HepG2 (cell line): ENCODE data around the gene GAPDH. TPM values are rescaled to one million over a fixed set of nuclear protein-coding genes. Genes with fewer than 3 reads are reported as not detected.

Experiments
- CC2D1A ChIP-seq: sonication (generic); formaldehyde crosslinking; IDR thresholded peaks from 2 replicates; pipeline ENCODE4 v1.8.1; 2023; ENCODE audit warnings: mild to moderate bottlenecking, missing genetic modification reagents
- CCAR2 ChIP-seq: fragments of 200-400 bp; formaldehyde crosslinking; optimal IDR thresholded peaks from 2 replicates; pipeline ENCODE3; 2018; ENCODE audit warnings: low read depth, mild to moderate bottlenecking, low read length, moderate library complexity
- CCDC6 ChIP-seq: sonication (generic); formaldehyde crosslinking; IDR thresholded peaks from 2 replicates; pipeline ENCODE4 v1.8.1; 2022; ENCODE audit warnings: mild to moderate bottlenecking, missing genetic modification reagents, moderate library complexity
- FOXK1 ChIP-seq: sonication (generic); formaldehyde crosslinking; IDR thresholded peaks from 2 replicates; pipeline ENCODE4 v1.4.0; 2020; ENCODE audit warnings: low read depth, missing genetic modification reagents, borderline replicate concordance
- GABPB1 ChIP-seq: IDR thresholded peaks from 2 replicates; pipeline ENCODE4 v1.6.1; 2016; ENCODE audit warnings: mild to moderate bottlenecking, missing genetic modification reagents, moderate library complexity, missing compliant biosample characterization
- HIVEP1 ChIP-seq: sonication (generic); formaldehyde crosslinking; IDR thresholded peaks from 2 replicates; pipeline ENCODE4 v1.4.0; 2020; ENCODE audit warnings: mild to moderate bottlenecking, missing genetic modification reagents
- NCOA2 ChIP-seq: sonication (generic); formaldehyde crosslinking; IDR thresholded peaks from 2 replicates; pipeline ENCODE4 v1.8.0; 2022; ENCODE audit warnings: inconsistent platforms
- NONO ChIP-seq, 2 experiments: fragments of 450-650 bp in 1 of 2; sonication (generic) in 1 of 2; formaldehyde crosslinking in 1 of 2; IDR thresholded peaks in 1 of 2; conservative IDR thresholded peaks in 1 of 2; 2 replicates each; pipeline versions ENCODE4 v1.6.1 to v1.8.0; 2017 to 2022; ENCODE audit warnings: mild to moderate bottlenecking in 1 of 2, missing genetic modification reagents in 1 of 2, moderate library complexity in 1 of 2
- PITX1 ChIP-seq: sonication (generic); formaldehyde crosslinking; IDR thresholded peaks from 2 replicates; pipeline ENCODE4 v1.5.1; 2020; ENCODE audit warnings: mild to moderate bottlenecking, missing genetic modification reagents
- PTBP1 ChIP-seq: fragments of 200-400 bp; formaldehyde crosslinking; IDR thresholded peaks from 2 replicates; pipeline ENCODE4 v1.6.1; 2018; ENCODE audit warnings: low read length, low read depth; ENCODE audit not compliant: poor library complexity, severe bottlenecking
- RNF219 ChIP-seq: sonication (generic); formaldehyde crosslinking; IDR thresholded peaks from 2 replicates; pipeline ENCODE4 v1.5.0; 2020; ENCODE audit warnings: mild to moderate bottlenecking, missing genetic modification reagents
- SPEN ChIP-seq: sonication (generic); formaldehyde crosslinking; IDR thresholded peaks from 2 replicates; pipeline ENCODE4 v1.5.1; 2020; ENCODE audit warnings: low read depth, mild to moderate bottlenecking, missing genetic modification reagents
- ZBTB2 ChIP-seq: sonication (generic); formaldehyde crosslinking; IDR thresholded peaks from 2 replicates; pipeline ENCODE4 v1.8.0; 2022; ENCODE audit warnings: low read depth, missing genetic modification reagents
- ZBTB7B ChIP-seq: sonication (generic); formaldehyde crosslinking; IDR thresholded peaks from 2 replicates; pipeline ENCODE4 v1.4.0; 2020; ENCODE audit warnings: missing genetic modification reagents
- ZEB1 ChIP-seq: IDR thresholded peaks from 2 replicates; pipeline ENCODE4 v1.6.1; 2012; ENCODE audit warnings: mild to moderate bottlenecking, low read depth, inconsistent platforms; ENCODE audit not compliant: insufficient replicate concordance
- ZNF230 ChIP-seq: sonication (generic); formaldehyde crosslinking; IDR thresholded peaks from 2 replicates; pipeline ENCODE4 v1.4.0; 2020; ENCODE audit warnings: mild to moderate bottlenecking, missing genetic modification reagents
- ZNF326 ChIP-seq: sonication (generic); formaldehyde crosslinking; IDR thresholded peaks from 2 replicates; pipeline ENCODE4 v1.4.0; 2020; ENCODE audit warnings: missing genetic modification reagents, borderline replicate concordance
- ZNF574 ChIP-seq: sonication (generic); formaldehyde crosslinking; IDR thresholded peaks from 2 replicates; pipeline ENCODE4 v1.4.0; 2020; ENCODE audit warnings: missing genetic modification reagents
- ZNF703 ChIP-seq: sonication (generic); formaldehyde crosslinking; IDR thresholded peaks from 2 replicates; pipeline ENCODE4 v1.5.1; 2020; ENCODE audit warnings: missing genetic modification reagents, mild to moderate bottlenecking, moderate library complexity, borderline replicate concordance
- ZNF768 ChIP-seq: sonication (generic); formaldehyde crosslinking; IDR thresholded peaks from 2 replicates; pipeline ENCODE4 v1.4.0; 2020; ENCODE audit warnings: missing genetic modification reagents
- ZNF891 ChIP-seq: sonication (generic); formaldehyde crosslinking; IDR thresholded peaks from 2 replicates; pipeline ENCODE4 v1.5.0; 2020; ENCODE audit warnings: mild to moderate bottlenecking, missing genetic modification reagents
- ZSCAN9 ChIP-seq: IDR thresholded peaks from 2 replicates; pipeline ENCODE4 v1.6.1; 2016; ENCODE audit warnings: borderline replicate concordance
- polyA plus RNA-seq, 8 experiments: library from polyadenylated mRNA; depleted of rRNA in 3 of 8; stranded (reverse) in 7 of 8; unstranded in 1 of 8; fragments of >200 nt; fragmentation: Illumina TruSeq in 4 of 8; extraction: Trizol in 4 of 8; gene quantifications; 2 replicates each; pipeline versions ENCODE4 v1.2.1 to v1.2.3, GENCODE V29; 2011 to 2016; ENCODE audit warnings: low read depth in 4 of 8, missing spikeins in 1 of 8, mixed read lengths in 1 of 8; ENCODE audit not compliant: insufficient read depth in 1 of 8
- total RNA-seq, 5 experiments: library from RNA; depleted of rRNA; stranded (reverse); fragments of >200 nt; fragmentation: Illumina TruSeq; extraction: Trizol; gene quantifications; 2 replicates each; pipeline ENCODE4 v1.2.3, GENCODE V29; 2016; ENCODE audit warnings: low read depth in 1 of 5

The GAPDH gene
- total and polyA plus RNA-seq, 2 of the 13 experiments (the other 11 are each of a cell fraction or from before 2014, with no cell fraction given): 3,038 to 12,722 TPM

DNA sequence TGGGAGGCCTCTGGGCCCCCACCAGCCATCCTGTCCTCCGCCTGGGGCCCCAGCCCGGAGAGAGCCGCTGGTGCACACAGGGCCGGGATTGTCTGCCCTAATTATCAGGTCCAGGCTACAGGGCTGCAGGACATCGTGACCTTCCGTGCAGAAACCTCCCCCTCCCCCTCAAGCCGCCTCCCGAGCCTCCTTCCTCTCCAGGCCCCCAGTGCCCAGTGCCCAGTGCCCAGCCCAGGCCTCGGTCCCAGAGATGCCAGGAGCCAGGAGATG lies 729 bp upstream of the GAPDH start (continued):
- peak; percentile 23; the same call in 1 of the 2 replicates for TF ChIP-seq ZBTB2
- TF ChIP-seq NONO (IDR thresholded peaks at IDR 0.05): no peak
- 0 out of 2 replicates have a peak, but pooled peaks have one; percentile 18 for TF ChIP-seq NONO (CRISPR knock-in tag; conservative IDR thresholded peaks at IDR 0.05)
- peak; percentile 23; the same call in 1 of the 2 replicates for TF ChIP-seq ZBTB7B (CRISPR knock-in tag)
- TF ChIP-seq CCAR2: no peak
- TF ChIP-seq GABPB1 (CRISPR knock-in tag): peak; percentile 63; the same call in 1 of the 2 replicates
- TF ChIP-seq RNF219: 0 out of 2 replicates have a peak, but pooled peaks have one; percentile 57
- TF ChIP-seq ZSCAN9: 0 out of 2 replicates have a peak, but pooled peaks have one; percentile 1
- TF ChIP-seq ZEB1: peak; percentile 4
- no peak; the same call in 1 of the 2 replicates for TF ChIP-seq ZNF703 (CRISPR knock-in tag)
- 0 out of 2 replicates have a peak, but pooled peaks have one; percentile 58 for TF ChIP-seq ZNF891 (CRISPR knock-in tag)
- no peak for TF ChIP-seq CCDC6 (CRISPR knock-in tag)
- no peak for TF ChIP-seq ZNF230
- TF ChIP-seq PITX1 (CRISPR knock-in tag): no peak
- TF ChIP-seq HIVEP1 (CRISPR knock-in tag): 0 out of 2 replicates have a peak, but pooled peaks have one; percentile 9
- TF ChIP-seq ZNF574: peak; percentile 48; the same call in 1 of the 2 replicates
- TF ChIP-seq NCOA2 (CRISPR knock-in tag): no peak
- TF ChIP-seq PTBP1: no peak
- no peak for TF ChIP-seq ZNF326 (CRISPR knock-in tag)
- no peak for TF ChIP-seq CC2D1A
- 0 out of 2 replicates have a peak, but pooled peaks have one; percentile 3 for TF ChIP-seq FOXK1
- peak; percentile 37; the same call in 1 of the 2 replicates for TF ChIP-seq ZNF768 (CRISPR knock-in tag)
- TF ChIP-seq SPEN (CRISPR knock-in tag): no peak
